Retinal pigment epithelial cell (primary cell): ENCODE results near the gene IDE.

ENCODE experiments used
- DNase-seq: peaks from one replicate; pipeline ENCODE4 v3.0.0-alpha.2; 2010; ENCODE audit warnings: low read depth
- H3K4me3 ChIP-seq: 2 replicates; pipeline ENCODE4 v1.5.1; 2011; ENCODE audit warnings: mild to moderate bottlenecking, low read length, control low read depth, moderate library complexity
- TF ChIP-seq, protein P1 (sequence below): conservative IDR thresholded peaks from 2 replicates; pipeline ENCODE4 v1.5.1; 2011; ENCODE audit warnings: low read depth, low read length, control low read depth, inconsistent platforms

IDE gene

DNA sequence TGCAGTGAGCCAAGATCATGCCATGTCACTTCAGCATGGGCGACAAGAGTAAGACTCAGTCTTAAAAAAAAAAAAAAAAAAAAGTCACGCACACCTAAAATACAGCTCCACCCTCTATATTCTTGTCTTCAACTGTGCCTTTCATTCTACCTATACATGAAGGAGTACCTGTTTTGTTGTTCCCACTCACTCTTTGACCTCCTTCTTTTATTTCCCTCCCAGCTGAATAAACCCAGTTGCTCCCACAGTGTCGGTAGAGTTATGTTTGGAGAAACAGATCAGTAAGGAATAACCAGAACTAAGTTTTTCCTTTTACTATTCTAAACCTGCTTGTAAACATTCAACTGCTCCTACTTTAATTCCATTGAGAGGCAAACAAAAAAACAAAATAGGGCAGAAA, 50.3 kb downstream of the IDE start:
- TF ChIP-seq, protein P1, sequence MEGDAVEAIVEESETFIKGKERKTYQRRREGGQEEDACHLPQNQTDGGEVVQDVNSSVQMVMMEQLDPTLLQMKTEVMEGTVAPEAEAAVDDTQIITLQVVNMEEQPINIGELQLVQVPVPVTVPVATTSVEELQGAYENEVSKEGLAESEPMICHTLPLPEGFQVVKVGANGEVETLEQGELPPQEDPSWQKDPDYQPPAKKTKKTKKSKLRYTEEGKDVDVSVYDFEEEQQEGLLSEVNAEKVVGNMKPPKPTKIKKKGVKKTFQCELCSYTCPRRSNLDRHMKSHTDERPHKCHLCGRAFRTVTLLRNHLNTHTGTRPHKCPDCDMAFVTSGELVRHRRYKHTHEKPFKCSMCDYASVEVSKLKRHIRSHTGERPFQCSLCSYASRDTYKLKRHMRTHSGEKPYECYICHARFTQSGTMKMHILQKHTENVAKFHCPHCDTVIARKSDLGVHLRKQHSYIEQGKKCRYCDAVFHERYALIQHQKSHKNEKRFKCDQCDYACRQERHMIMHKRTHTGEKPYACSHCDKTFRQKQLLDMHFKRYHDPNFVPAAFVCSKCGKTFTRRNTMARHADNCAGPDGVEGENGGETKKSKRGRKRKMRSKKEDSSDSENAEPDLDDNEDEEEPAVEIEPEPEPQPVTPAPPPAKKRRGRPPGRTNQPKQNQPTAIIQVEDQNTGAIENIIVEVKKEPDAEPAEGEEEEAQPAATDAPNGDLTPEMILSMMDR, result no peak
- no peak for DNase-seq
- no peak overlapping the region for H3K4me3 ChIP-seq

DNA sequence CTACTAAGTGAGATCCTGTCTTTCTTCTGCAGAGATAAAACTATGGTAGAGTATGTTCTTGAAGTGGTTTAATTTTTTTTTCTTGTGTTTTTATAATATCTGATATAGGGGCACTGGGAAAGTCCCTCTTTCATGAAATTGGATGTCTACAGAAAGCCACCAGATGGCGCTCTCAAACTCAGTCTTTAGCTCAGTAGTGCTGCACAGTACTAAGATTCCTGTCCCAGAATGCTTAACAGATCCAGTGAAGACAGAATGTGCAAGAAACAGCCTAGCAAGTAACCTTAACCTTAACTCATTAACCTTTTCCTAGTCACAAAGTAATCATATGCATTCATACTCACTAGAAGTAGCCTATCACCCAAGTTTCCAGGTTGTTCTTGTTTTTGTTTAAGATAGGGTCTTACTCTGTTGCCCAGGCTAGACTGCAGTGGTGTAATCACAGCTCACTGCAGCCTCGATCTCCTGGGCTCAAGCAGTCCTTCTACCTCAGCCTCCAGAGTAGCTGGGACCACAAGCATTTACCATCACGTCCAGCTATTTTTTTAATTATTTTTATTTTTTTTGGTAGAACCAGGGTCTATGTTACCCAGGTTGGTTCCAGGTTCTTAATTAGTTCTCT, 56.7 kb downstream of the IDE start:
- H3K4me3 ChIP-seq, result no peak overlapping the region
- TF ChIP-seq, protein P1, result peak; percentile 79
- DNase-seq, result peak; percentile 33

DNA sequence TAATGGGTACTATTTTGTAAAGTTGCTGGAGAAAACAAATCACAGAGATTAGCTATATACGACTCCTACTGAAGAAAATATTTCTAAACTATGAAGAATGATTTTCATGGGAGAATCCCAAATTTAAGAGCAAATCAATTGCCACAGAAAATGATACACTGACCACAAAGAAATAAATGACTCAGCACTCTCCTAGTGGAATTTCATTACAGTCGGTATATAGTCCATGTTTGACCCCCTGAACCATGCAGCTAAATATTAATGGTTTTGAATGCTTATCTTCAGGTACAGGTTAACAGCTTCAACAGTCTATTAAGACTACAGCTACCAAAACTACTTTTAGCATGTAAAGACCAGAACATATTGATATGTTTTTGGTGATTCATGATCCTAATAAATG, 65.0 kb downstream of the IDE start:
- no peak for DNase-seq
- no peak overlapping the region for H3K4me3 ChIP-seq
- TF ChIP-seq, protein P1, result no peak

DNA sequence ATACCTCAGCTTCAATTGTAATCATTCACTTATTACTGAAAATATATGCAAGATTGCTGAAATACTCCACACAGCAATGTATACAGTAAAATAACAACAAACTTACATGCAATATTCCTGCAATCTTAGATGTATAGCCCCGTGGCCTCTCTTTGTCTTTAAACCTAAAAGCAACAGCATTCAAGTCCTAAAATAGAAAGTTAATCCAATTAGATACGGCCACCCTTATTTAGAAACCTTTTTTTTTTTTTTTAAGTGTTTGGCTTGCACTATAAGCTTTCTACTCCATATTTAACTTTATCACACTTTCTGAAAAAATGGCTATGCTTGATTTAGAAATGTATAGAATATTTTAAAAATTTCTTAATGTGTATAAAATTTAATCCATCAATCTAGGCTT, 67.6 kb downstream of the IDE start:
- H3K4me3 ChIP-seq, result no peak overlapping the region
- peak; percentile 43 for DNase-seq
- TF ChIP-seq, protein P1, result no peak

DNA sequence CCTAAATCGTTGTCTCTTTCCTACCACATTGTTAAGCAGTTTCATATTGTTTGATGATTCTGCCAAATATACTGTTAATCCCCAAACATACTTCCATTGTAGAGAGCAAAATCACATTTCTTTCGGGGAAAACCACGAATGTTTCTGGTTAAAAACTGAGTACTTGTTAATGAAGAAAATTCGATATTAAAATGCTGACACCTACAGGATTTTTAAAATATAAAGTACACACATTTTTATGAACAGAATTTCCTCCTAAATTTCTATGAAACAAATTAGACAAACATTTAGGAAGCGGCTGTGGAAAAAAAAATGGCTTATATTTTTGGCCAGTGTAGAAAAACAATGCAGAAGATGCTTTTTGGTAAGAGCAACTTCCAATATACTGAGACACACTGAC, 68.8 kb downstream of the IDE start:
- TF ChIP-seq, protein P1, result no peak
- H3K4me3 ChIP-seq, result no peak overlapping the region
- no peak for DNase-seq

DNA sequence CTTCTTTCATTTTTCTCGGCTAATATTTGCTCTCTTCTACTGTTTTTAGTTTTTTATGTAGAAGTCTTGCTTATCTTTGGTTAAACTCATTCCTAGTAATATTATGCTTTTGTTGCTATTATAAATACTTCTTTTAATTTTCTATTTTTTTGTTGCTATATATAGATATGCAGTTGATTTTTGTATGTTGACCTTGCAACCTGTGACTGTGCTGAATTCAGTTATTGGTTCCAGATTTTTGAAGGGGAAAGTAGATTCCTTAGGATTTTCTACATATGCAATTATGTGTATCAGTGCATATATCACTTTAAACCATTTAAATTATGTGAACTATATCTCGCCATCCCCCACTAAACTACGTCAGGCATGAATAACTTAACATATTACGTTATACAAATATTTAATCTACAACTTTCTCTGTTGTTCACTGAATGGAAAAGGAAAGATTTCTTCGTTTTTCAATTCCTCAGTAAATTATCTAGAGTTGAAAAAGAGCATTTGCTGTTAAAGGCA, 71.5 kb downstream of the IDE start:
- TF ChIP-seq, protein P1, result no peak
- no peak overlapping the region for H3K4me3 ChIP-seq
- DNase-seq, result no peak

DNA sequence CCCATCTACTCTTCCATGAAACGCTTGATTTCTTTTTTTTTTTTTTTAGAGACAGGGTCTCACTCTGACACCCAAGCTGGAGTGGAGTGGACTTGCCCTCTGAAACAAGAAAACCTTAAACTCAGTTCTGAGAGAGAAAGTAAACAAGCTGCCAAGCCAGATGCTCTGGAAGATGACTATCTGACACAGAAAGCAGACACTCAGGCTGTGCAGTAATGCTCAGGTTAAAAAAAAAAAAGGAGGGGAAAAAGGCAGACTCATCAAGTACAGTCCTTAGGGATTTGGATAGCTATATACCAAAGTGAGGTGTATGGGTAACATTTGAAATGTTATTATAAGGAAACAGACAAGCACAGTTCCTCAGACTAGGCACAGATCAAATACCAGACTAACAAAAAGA, 80.5 kb downstream of the IDE start:
- DNase-seq, result no peak
- TF ChIP-seq, protein P1, result no peak
- no peak overlapping the region for H3K4me3 ChIP-seq
